ENCODE measurements around the gene PPL. TPM values are rescaled to one million over a fixed set of nuclear protein-coding genes. Genes with fewer than 3 reads are reported as not detected.

The PPL gene
- total RNA-seq, 6 experiments from 2014 or later = 6.9 to 23.8 (median 14.4) TPM

- no peak for TF ChIP-seq CTCF (IDR thresholded peaks at IDR 0.05)
- no peak for TF ChIP-seq POLR2A (IDR thresholded peaks at IDR 0.05)
- H3K9me3 ChIP-seq = no peaks in the 10 kb centered on the region
- no peak overlapping the region for H3K4me3 ChIP-seq
- H3K27me3 ChIP-seq = no peaks in the 10 kb centered on the region
- 78% methylated on average over 5 of the region's 11 CpGs for WGBS (ENCODE audit: insufficient coverage, low coverage, low lambda C conversion rate, missing lambda C conversion rate)
- DNase-seq = no peak
- intact Hi-C loops (cut with DNase I) = no loop called here
- ATAC-seq = no peak
- no peak overlapping the region for H3K27ac ChIP-seq
- H3K36me3 ChIP-seq = no peaks in the 10 kb centered on the region
- peaks cover 0 to 45% (median 13%) of the 10 kb centered on the region in 4 donors for H3K4me1 ChIP-seq
These were observed 21.7 kb downstream of the PPL start for GRCh38 chr16:4915226-4915761.

DNA sequence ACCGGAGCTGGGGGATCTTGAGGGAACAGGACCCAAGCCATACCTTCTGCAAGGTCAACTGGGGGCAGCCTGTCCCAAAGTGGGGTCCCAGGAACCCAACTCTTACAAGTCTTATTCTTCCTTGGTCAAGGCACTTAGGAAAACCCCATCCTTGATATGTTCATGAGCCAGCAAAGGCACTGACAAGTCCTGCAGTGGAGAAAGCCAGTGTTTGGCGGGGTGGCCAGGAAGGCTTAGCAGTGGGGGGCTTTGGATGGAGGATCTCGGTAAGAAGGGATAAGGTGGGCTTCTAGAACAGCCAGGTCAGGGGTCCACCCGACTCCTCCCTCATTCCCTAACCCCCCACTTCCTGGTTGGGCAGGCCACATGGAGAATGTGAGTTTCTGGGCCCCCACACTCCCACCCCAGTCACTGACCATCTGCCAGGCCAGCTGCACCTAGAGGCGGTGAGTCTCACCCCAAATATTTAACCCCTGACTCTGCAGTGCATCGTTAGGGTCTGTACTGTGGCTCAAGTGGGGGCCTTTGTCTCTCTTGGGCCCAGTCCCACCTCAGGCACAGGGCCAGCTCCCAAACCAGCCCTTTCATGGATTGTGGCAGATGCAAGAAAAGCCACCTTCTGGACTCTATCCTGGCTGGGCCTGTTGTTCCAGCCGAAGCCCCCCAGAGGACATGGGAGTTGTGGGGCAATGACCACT, 22.3 kb downstream of the PPL start:
- intact Hi-C loops (cut with DNase I) = no loop called here
- H3K4me1 ChIP-seq = peaks cover 0 to 45% (median 13%) of the 10 kb centered on the region in 4 donors
- WGBS (ENCODE audit: insufficient coverage, low coverage, low lambda C conversion rate, missing lambda C conversion rate) = 78% methylated on average over 4 of the region's 7 CpGs

GRCh38 chr16:4913774-4914525, 23.0 kb downstream of the PPL start:
- Histone ChIP-seq H3K27me3 (no peaks in the 10 kb centered on the region), H3K4me3 (no peak overlapping the region), H3K9me3 (no peaks in the 10 kb centered on the region), H3K27ac (peak overlapping the region in 1 of 3 donors; percentile 18), H3K4me1 (peaks cover 0 to 45% (median 13%) of the 10 kb centered on the region in 4 donors), H3K36me3 (no peaks in the 10 kb centered on the region)
- ATAC-seq (no peak), DNase-seq (no peak)
- 70% methylated on average over 3 of the region's 15 CpGs for WGBS (ENCODE audit: insufficient coverage, low coverage, low lambda C conversion rate, missing lambda C conversion rate)
- intact Hi-C loops (cut with DNase I) = no loop called here
- TF ChIP-seq POLR2A (IDR thresholded peaks at IDR 0.05) (no peak), CTCF (IDR thresholded peaks at IDR 0.05) (no peak)

More for the DNA sequence above, 22.3 kb downstream of the PPL start:
- no peak for ATAC-seq
- no peak overlapping the region for H3K27ac ChIP-seq
- H3K9me3 ChIP-seq = no peaks in the 10 kb centered on the region
- no peak for TF ChIP-seq POLR2A (IDR thresholded peaks at IDR 0.05)
- no peaks in the 10 kb centered on the region for H3K36me3 ChIP-seq
- no peak for DNase-seq
- H3K27me3 ChIP-seq = no peaks in the 10 kb centered on the region
- H3K4me3 ChIP-seq = no peak overlapping the region

DNA sequence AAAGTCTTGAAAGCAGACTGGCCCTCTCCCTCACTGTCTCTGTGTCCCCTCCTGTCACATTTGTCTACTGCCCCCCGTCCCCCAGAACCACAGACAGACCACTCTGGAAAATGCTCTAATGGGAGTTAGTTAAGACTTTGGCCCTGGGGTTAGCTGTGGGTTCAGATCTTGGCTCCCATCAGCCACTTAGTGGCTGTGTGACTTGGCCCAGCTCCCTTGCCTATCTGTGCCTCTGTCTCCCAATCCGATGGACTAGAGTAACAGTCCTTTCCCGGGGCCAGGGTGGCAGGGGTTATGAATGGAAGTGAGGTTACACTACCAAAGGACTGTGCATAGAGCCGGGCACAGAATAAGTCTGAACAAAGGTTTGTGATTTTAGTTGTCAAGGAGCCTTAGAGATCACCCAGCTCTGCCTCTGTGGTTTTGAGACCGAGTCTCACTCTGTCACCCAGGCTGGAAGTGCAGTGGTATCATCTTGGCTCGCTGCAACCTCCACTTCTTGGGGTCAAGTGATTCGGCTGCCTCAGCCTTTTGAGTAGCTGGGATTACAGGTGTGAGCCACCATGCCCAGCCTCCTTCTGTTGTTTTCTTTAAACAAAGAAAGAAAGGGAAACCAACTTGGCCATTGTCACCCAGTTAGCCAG, 23.7 kb downstream of the PPL start:
- Histone ChIP-seq H3K27ac (peak overlapping the region in 1 of 3 donors; percentile 53), H3K9me3 (no peaks in the 10 kb centered on the region), H3K27me3 (no peaks in the 10 kb centered on the region), H3K4me1 (peaks cover 0 to 45% (median 16%) of the 10 kb centered on the region in 4 donors), H3K36me3 (no peaks in the 10 kb centered on the region), H3K4me3 (no peak overlapping the region)
- peak; percentile 24 to 74 (median 59) for ATAC-seq
- no CpG with 5 or more reads among the region's 7 CpGs for WGBS (ENCODE audit: insufficient coverage, low coverage, low lambda C conversion rate, missing lambda C conversion rate)
- peak in 1 of 3 donors; percentile 71 for DNase-seq
- intact Hi-C loops (cut with DNase I) = no loop called here
- TF ChIP-seq POLR2A (IDR thresholded peaks at IDR 0.05) (no peak), CTCF (IDR thresholded peaks at IDR 0.05) (no peak)

Measured in right lobe of liver (tissue), 6 donors.